Measurements from ENCODE around the gene MAP3K3. TPM values are rescaled to one million over a fixed set of nuclear protein-coding genes. Genes with fewer than 3 reads are reported as not detected.

MAP3K3 gene
- total RNA-seq, 1 donor from 2014 or later, result 54.6 TPM

GRCh38 chr17:63613663-63614062 is 8.6 kb upstream of the MAP3K3 start:
- Mint-ChIP-seq H3K4me1 (ENCODE audit: low read depth, unreplicated experiment) (no peaks in the 10 kb centered on the region), H3K27me3 (ENCODE audit: unreplicated experiment) (no peaks in the 10 kb centered on the region), H3K27ac (ENCODE audit: unreplicated experiment) (no peak overlapping the region), H3K4me3 (ENCODE audit: unreplicated experiment) (no peak overlapping the region), H3K36me3 (ENCODE audit: unreplicated experiment) (no peaks in the 10 kb centered on the region), H3K9me3 (ENCODE audit: unreplicated experiment) (no peaks in the 10 kb centered on the region)
- TF ChIP-seq, protein P1, sequence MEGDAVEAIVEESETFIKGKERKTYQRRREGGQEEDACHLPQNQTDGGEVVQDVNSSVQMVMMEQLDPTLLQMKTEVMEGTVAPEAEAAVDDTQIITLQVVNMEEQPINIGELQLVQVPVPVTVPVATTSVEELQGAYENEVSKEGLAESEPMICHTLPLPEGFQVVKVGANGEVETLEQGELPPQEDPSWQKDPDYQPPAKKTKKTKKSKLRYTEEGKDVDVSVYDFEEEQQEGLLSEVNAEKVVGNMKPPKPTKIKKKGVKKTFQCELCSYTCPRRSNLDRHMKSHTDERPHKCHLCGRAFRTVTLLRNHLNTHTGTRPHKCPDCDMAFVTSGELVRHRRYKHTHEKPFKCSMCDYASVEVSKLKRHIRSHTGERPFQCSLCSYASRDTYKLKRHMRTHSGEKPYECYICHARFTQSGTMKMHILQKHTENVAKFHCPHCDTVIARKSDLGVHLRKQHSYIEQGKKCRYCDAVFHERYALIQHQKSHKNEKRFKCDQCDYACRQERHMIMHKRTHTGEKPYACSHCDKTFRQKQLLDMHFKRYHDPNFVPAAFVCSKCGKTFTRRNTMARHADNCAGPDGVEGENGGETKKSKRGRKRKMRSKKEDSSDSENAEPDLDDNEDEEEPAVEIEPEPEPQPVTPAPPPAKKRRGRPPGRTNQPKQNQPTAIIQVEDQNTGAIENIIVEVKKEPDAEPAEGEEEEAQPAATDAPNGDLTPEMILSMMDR (IDR thresholded peaks at IDR 0.05; ENCODE audit: partially characterized antibody, unreplicated experiment), result no peak
- DNase-seq, result no peak

GRCh38 chr17:63621229-63621683 is 961 bp upstream of the MAP3K3 start:
- H3K27me3 Mint-ChIP-seq (ENCODE audit: unreplicated experiment), result peaks cover 10% of the 10 kb centered on the region
- peaks cover 8% of the 10 kb centered on the region for H3K4me1 Mint-ChIP-seq (ENCODE audit: low read depth, unreplicated experiment)
- no peaks in the 10 kb centered on the region for H3K36me3 Mint-ChIP-seq (ENCODE audit: unreplicated experiment)
- TF ChIP-seq, protein P1 (IDR thresholded peaks at IDR 0.05; ENCODE audit: partially characterized antibody, unreplicated experiment), result no peak
- H3K4me3 Mint-ChIP-seq (ENCODE audit: unreplicated experiment), result peak overlapping the region; percentile 81
- peak overlapping the region; percentile 65 for H3K27ac Mint-ChIP-seq (ENCODE audit: unreplicated experiment)
- peaks cover 10% of the 10 kb centered on the region for H3K9me3 Mint-ChIP-seq (ENCODE audit: unreplicated experiment)
- no peak for DNase-seq

GRCh38 chr17:63622574-63623390 is 565 bp downstream of the MAP3K3 start:
- TF ChIP-seq, protein P1 (IDR thresholded peaks at IDR 0.05; ENCODE audit: partially characterized antibody, unreplicated experiment), result no peak
- Mint-ChIP-seq H3K36me3 (ENCODE audit: unreplicated experiment) (no peaks in the 10 kb centered on the region), H3K4me3 (ENCODE audit: unreplicated experiment) (peak overlapping the region; percentile 94), H3K9me3 (ENCODE audit: unreplicated experiment) (peaks cover 10% of the 10 kb centered on the region), H3K27ac (ENCODE audit: unreplicated experiment) (peak overlapping the region; percentile 81), H3K4me1 (ENCODE audit: low read depth, unreplicated experiment) (peaks cover 14% of the 10 kb centered on the region), H3K27me3 (ENCODE audit: unreplicated experiment) (peaks cover 10% of the 10 kb centered on the region)
- peak; percentile 80 for DNase-seq

GRCh38 chr17:63623786-63624530 is 1.7 kb downstream of the MAP3K3 start:
- peak overlapping the region; percentile 94 for H3K4me3 Mint-ChIP-seq (ENCODE audit: unreplicated experiment)
- peaks cover 14% of the 10 kb centered on the region for H3K4me1 Mint-ChIP-seq (ENCODE audit: low read depth, unreplicated experiment)
- H3K27ac Mint-ChIP-seq (ENCODE audit: unreplicated experiment), result no peak overlapping the region
- no peaks in the 10 kb centered on the region for H3K36me3 Mint-ChIP-seq (ENCODE audit: unreplicated experiment)
- peaks cover 10% of the 10 kb centered on the region for H3K27me3 Mint-ChIP-seq (ENCODE audit: unreplicated experiment)
- TF ChIP-seq, protein P1 (IDR thresholded peaks at IDR 0.05; ENCODE audit: partially characterized antibody, unreplicated experiment), result no peak
- H3K9me3 Mint-ChIP-seq (ENCODE audit: unreplicated experiment), result peaks cover 10% of the 10 kb centered on the region
- DNase-seq, result no peak

- Mint-ChIP-seq H3K27ac (ENCODE audit: unreplicated experiment) (no peak overlapping the region), H3K36me3 (ENCODE audit: unreplicated experiment) (no peaks in the 10 kb centered on the region), H3K27me3 (ENCODE audit: unreplicated experiment) (peaks cover 10% of the 10 kb centered on the region), H3K4me3 (ENCODE audit: unreplicated experiment) (peak overlapping the region; percentile 94), H3K4me1 (ENCODE audit: low read depth, unreplicated experiment) (peaks cover 14% of the 10 kb centered on the region), H3K9me3 (ENCODE audit: unreplicated experiment) (peaks cover 8% of the 10 kb centered on the region)
- no peak for DNase-seq
- TF ChIP-seq, protein P1 (IDR thresholded peaks at IDR 0.05; ENCODE audit: partially characterized antibody, unreplicated experiment), result no peak
Measured at GRCh38 chr17:63624531-63624880, 2.3 kb downstream of the MAP3K3 start.
